ENCODE measurements around the gene CTNNBIP1. TPM values are rescaled to one million over a fixed set of nuclear protein-coding genes. Genes with fewer than 3 reads are reported as not detected.

CTNNBIP1 gene
- total and polyA plus RNA-seq, 12 donors = 26.5 to 69.4 (median 37.3) TPM

- Histone ChIP-seq H3K27ac (no peak overlapping the region), H3K4me1 (peaks cover 0 to 25% (median 14%) of the 10 kb centered on the region in 9 donors), H3K9me3 (no peaks in the 10 kb centered on the region), H3K4me3 (no peak overlapping the region), H3K27me3 (no peaks in the 10 kb centered on the region), H3K36me3 (peaks cover 0 to 76% (median 28%) of the 10 kb centered on the region in 9 donors)
- TF ChIP-seq CTCF (IDR thresholded peaks at IDR 0.05) = no peak
- no peak for DNase-seq
- WGBS, 2 donors = 49 to 57% methylated on average over 3 of the region's 3 CpGs
- no peak for ATAC-seq
- intact Hi-C loops (cut with DNase I) = loop anchor here in 9 of 10 donors (2.0 to 10.0 kb wide), 7 partner anchors 81 to 241 kb away; no protein-coding TSS in a partner anchor
Observed at GRCh38 chr1:9868244-9868590, 41.9 kb downstream of the CTNNBIP1 start.

- no peak overlapping the region for H3K27ac ChIP-seq
- DNase-seq (peak; percentile 70 to 79), ATAC-seq (peak; percentile 81 to 92 (median 84))
- peaks cover 0 to 79% (median 28%) of the 10 kb centered on the region in 9 donors for H3K36me3 ChIP-seq
- H3K4me1 ChIP-seq = peaks cover 0 to 25% (median 14%) of the 10 kb centered on the region in 9 donors
- no peaks in the 10 kb centered on the region for H3K9me3 ChIP-seq
- H3K4me3 ChIP-seq = no peak overlapping the region
- peak; percentile 94 to 99 (median 98) for TF ChIP-seq CTCF (IDR thresholded peaks at IDR 0.05)
- intact Hi-C loops (cut with DNase I) = loop anchor here in 9 of 10 donors (1.0 to 10.0 kb wide), 10 partner anchors 80 to 241 kb away; no protein-coding TSS in a partner anchor
- WGBS, 2 donors = 53 to 56% methylated on average over 15 of the region's 15 CpGs
- H3K27me3 ChIP-seq = no peaks in the 10 kb centered on the region
Observed at GRCh38 chr1:9867408-9868243, 42.4 kb downstream of the CTNNBIP1 start.

GRCh38 chr1:9866836-9867235, 43.2 kb downstream of the CTNNBIP1 start:
- Histone ChIP-seq H3K27ac (no peak overlapping the region), H3K9me3 (no peaks in the 10 kb centered on the region), H3K27me3 (no peaks in the 10 kb centered on the region), H3K36me3 (peaks cover 0 to 72% (median 28%) of the 10 kb centered on the region in 9 donors), H3K4me3 (no peak overlapping the region), H3K4me1 (peaks cover 0 to 25% (median 14%) of the 10 kb centered on the region in 9 donors)
- DNase-seq (no peak), ATAC-seq (no peak)
- TF ChIP-seq CTCF (IDR thresholded peaks at IDR 0.05) = no peak
- intact Hi-C loops (cut with DNase I) = loop anchor here in 9 of 10 donors (1.0 to 10.0 kb wide), 10 partner anchors 80 to 240 kb away; no protein-coding TSS in a partner anchor
- WGBS, 2 donors = 93% methylated on average over 6 of the region's 6 CpGs

GRCh38 chr1:9865724-9866123, 44.3 kb downstream of the CTNNBIP1 start:
- DNase-seq (no peak), ATAC-seq (peak in 2 of 8 donors; percentile 20 to 31)
- no peak for TF ChIP-seq CTCF (IDR thresholded peaks at IDR 0.05)
- peaks cover 0 to 25% (median 14%) of the 10 kb centered on the region in 9 donors for H3K4me1 ChIP-seq
- H3K36me3 ChIP-seq = peaks cover 0 to 69% (median 18%) of the 10 kb centered on the region in 9 donors
- no peaks in the 10 kb centered on the region for H3K27me3 ChIP-seq
- 52 to 66% methylated on average over 2 of the region's 2 CpGs for WGBS, 2 donors
- H3K9me3 ChIP-seq = no peaks in the 10 kb centered on the region
- intact Hi-C loops (cut with DNase I) = loop anchor here in 9 of 10 donors (2.0 to 10.0 kb wide), 8 partner anchors 78 to 239 kb away; no protein-coding TSS in a partner anchor
- peak overlapping the region in 3 of 10 donors; percentile 15 to 48 (median 45) for H3K27ac ChIP-seq
- H3K4me3 ChIP-seq = no peak overlapping the region
